ENCODE data around the gene CLPTM1L.

CLPTM1L gene

GRCh38 chr5:1344975-1345838, at the start of gene CLPTM1L:
Gene CLPTM1L (minus strand): TSS chr5:1345099. CDS start chr5:1344841, 258 bp downstream.
- peak; percentile 86 for DNase-seq

GRCh38 chr5:1393571-1394501, 48.9 kb upstream of the CLPTM1L start:
- no peak for DNase-seq

DNA sequence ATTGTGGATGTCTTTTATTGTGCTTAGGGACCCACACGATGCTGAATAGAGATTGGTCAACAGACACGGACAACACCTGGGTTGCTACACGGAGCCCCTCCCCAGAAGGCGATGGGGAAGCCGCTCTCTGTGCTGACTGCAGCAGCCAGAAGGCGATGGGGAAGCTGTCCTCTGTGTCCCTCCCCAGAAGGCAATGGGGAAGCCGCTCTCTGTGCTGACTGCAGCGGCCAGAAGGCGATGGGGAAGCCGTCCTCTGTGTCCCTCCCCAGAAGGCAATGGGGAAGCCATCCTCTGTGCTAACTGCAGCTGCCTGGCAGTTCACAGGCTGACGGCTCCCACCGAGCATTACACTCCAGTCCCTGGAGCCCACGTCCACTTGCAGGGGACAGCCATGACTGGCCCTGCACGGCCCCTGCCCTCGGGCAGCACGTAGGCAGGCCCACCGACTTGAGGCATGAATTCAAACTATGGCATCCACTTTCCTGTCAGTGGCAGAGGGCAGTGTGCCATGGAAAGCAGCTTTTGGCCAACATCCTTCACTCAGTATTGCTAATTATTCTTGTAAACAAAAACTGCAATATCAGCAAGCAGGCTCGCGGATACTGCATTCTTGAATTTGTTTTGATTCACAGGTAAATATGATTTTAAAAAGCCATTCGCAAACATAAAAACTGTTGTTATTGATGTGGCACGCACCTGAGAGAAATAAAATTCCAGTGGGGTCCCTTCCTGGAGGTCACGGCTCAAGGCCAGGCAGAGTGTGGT, 48.1 kb upstream of the CLPTM1L start:
- no peak for DNase-seq

DNA sequence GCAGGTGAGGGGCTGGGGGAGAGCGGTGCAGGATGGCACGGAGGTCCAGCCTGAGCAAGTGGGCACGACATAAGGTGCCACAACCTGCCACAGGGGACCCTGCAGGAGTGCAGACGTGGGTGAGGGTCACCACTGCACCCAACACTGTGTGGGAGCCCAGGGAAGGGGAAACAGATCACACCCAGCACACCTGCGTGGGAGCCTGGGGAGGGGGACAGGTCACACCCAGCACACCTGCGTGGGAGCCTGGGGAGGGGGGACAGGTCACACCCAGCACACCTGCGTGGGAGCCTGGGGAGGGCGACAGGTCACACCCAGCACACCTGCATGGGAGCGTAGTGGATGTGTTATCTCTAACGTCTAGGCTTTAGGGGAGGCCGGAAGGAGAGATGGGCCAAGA, 47.4 kb upstream of the CLPTM1L start:
- DNase-seq: no peak

DNA sequence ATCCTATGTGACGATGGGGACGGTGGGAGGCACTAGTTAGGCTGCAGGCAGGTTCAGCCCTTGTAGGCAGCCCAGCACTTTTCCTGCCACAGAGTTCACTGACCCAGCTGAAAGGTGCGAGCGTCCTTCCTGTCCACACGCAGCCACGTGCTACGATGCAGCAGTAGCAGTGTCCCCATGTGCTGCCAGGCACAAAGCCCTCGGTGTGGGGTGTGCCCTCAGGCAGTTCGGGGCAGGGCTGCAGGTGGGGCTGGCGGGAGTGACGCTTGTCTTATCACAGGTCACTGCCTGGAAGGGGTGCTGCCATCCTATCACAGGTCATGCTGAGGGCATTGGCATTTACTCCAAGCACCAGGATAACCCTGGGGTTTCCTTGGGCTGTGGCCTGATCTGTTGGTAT, 46.8 kb upstream of the CLPTM1L start:
- no peak for DNase-seq

GRCh38 chr5:1390861-1391600, 46.1 kb upstream of the CLPTM1L start:
- DNase-seq: no peak

- DNase-seq: no peak
Measured at GRCh38 chr5:1390333-1390732, 45.4 kb upstream of the CLPTM1L start.

DNA sequence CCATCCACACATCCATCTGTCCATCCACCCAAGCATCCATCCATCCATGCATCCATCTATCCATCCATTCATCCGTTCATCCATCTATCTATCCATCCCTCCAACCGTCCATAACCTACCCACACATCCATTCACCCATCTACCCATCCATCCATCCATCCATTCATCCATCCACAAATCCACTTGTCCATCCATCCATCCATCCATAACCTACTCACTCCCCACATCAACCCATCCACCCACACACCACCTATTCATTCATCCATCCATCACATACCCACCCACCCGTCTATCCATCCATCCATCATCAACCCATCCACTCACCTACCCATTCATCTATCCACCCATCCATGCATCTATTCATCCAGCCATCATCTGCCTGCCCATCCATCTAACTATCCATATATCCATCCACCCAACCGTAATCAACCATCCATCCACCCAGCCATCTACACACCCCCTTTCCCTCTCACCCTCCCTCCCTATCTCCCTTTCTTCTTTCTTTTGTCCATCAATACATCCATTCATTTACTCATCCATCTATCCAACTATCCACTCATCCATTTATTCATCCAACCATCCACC, 43.6 kb upstream of the CLPTM1L start:
- DNase-seq: no peak

DNA sequence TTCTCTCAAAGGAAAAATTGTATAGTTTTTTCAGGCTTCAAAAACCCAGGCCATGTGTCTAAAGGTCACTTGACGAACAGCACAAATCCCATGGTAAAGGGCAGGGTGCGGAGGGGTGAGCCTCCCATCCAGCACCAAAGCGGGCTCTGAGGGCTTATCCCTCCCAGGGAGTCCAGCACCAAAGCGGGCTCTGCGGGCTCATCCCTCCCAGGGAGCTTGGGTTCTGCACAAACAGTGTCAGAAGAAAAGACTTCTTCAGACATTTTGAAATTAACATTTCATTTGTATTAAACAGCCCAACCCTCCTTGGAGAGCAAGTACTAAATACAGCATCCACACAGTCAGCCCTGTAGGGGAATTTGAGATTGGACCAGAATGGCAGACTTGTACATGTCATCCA, 43.0 kb upstream of the CLPTM1L start:
- no peak for DNase-seq

DNA sequence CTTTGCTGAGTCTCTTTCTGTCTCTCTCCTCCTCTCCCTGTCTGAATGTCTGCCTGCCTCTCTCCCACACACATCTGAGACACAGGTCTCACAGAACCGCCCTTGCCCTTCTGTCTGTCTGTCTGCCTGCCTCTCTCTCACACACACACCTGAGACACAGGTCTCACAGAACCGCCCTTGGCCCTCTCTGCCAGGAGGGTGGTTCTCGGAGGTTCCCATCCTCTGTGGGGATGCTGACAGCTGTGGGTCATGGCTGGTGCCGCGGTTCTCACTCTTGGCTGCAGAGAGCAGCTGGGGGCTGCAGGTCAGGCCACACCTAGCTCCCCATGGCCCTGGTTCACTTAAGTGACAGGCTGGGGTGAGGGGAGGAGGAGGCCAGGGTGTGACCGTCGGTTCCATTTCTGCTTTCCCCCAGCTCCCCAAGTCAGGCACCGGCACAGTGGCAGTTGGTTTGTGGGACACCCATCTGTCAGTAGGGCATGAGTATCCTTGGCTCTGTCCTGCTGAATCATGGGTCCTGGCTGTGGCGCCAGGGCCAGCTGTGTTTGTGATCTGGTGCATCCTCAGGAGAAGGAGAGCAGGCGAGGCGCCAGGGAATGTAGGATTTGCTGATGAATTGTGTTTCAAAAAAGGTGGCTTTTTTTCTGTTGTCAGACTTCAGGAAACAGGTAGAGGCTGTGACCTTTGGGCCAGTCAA, 42.3 kb upstream of the CLPTM1L start:
- DNase-seq: no peak

GRCh38 chr5:1386274-1386717, 41.4 kb upstream of the CLPTM1L start:
- DNase-seq: peak; percentile 73

DNA sequence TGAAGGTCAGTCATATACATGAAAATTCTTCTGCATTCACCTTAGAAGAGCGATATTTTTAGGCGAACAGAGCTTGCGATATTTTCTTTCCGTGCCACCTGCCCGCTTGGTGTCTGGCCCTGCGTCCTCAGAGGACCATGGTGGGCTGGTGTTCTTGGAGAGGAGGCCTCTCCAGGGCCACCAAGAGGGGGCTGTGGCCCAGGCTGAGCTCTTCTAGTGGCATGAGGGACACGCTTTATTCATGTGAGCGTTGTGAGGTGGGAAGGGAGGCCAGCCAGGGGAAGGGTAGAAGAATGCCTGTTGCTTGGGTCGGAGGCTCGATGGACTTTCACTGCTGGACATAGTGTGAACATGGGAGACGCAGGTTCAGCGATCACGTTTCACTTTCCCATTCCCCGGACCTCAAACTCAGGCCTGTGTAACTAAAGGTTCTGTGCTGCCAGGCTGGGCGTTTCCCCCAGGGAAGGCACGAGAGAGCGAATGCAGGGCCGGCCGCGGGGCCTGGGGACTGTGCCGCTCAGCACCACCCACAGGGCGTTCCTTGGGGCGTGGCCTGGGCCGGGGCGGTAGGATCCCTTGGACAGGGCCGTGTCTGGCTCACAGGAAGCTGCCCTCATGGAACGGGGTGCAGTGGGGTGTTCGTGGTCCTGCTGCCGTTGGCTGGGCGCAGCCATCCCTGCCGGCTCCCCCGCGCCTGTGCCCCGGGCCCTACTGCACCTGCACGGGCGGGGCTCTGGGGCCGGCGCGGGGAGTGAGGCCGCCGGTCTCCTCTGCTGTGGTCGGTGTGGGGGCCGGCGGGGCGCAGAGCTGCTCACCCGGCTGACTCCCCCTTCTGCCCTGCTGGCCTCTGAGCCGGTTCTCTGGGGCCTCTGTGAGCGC, 40.7 kb upstream of the CLPTM1L start:
- peak; percentile 87 for DNase-seq

- DNase-seq: no peak
Measured at GRCh38 chr5:1384521-1384920, 39.6 kb upstream of the CLPTM1L start.

GRCh38 chr5:1383886-1384401, 39.0 kb upstream of the CLPTM1L start:
- DNase-seq: no peak

- no peak for DNase-seq
Measured at GRCh38 chr5:1383344-1383743, 38.4 kb upstream of the CLPTM1L start.

DNA sequence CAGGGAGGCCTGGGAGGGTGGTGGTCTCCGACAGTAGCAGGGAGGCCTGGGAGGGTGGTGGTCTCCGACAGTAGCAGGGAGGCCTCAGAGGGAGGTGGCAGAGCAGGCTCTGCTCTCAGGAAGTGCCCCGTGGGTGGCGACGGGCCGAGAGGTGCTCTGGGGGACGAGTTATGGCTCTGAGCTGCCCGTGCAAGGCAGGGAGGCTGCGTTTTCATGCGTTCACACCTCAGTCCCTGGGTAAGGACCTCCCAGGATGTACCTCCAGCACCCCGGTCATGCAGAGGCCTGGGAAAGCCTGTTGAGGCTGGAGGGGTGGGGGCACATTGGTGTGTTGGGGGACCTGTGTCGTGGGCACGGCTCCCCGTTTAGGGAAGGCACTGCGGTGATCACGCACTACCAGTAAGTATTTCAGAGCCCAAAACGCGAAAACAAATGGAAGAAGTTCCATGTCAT, 37.4 kb upstream of the CLPTM1L start:
- DNase-seq: no peak

DNA sequence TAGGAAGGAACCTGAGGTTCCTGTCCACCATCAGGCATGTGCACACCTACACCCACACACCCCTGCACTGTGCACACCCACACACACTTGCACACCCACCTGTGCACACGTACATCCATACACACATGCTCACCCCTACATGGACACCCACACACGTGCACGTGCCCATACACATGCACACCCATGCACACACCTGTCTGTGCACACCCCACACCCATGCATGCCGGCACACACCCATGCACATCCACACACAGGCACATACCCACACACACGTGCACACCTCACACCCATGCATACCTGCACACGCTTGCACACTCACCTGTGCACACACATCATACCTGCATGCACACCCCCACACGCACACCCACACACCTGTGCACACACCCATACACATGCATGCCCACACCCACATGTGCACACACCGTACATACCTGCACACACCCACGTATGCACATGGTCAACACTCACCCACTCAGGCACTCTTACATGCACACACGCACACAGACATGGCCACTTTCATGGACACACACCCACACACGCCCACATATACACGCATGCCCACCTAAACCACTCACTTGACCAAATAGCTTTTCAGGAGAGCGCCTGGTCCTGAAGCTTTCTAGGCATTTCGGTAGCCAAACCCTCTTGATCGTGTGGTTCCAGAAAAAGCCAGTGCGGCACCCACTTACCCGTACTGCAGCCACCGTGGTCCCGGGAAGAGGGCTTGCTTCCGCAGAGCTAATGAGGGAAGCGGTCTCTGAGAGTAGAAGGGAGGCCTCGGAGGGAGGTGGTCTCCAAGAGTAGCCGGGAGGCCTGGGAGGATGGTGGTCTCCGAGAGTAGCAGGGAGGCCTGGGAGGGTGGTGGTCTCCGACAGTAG, 36.7 kb upstream of the CLPTM1L start:
- no peak for DNase-seq

DNA sequence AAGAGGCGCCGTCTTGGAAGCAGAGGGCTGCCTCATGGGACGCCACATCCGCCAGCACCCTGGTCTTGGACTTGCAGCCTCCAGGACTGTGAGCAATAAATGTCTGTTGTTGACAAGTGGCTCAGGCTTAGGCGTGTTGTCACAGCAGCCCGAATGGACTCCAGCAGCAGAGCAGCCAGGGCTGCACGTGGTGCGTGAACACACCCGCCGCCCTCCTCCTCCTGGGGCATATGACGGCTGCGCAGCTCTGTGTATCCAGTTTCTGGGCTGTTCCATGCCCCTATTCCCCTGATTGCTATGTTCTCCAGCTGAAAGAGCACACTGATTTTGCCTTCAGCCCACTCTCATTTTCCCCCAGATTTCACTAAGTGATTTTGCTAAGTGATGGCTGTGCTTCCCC, 36.0 kb upstream of the CLPTM1L start:
- DNase-seq: no peak

Data from islet precursor cell (in vitro differentiated cells).